Astrocyte of the spinal cord (primary cell): ENCODE data around the gene SLC5A2.

Experiments used
- DNase-seq: peaks from one replicate; pipeline ENCODE4 v3.0.0; 2011; ENCODE audit warnings: low read depth, low spot score
- H3K4me3 ChIP-seq: 2 replicates; pipeline ENCODE4 v1.5.1; 2011; ENCODE audit warnings: low read depth, mild to moderate bottlenecking, low read length, moderate library complexity
- in situ Hi-C: cut with HindIII; loops from 2 replicates; pipeline ENCODE4 v1.10.0; 2017; ENCODE audit warnings: low sequenced_read_pairs
- TF ChIP-seq, protein P1 (sequence below): IDR thresholded peaks from 2 replicates; pipeline ENCODE4 v1.5.1; 2012; ENCODE audit warnings: low read depth, mild to moderate bottlenecking, low read length, inconsistent platforms

Gene SLC5A2

DNA sequence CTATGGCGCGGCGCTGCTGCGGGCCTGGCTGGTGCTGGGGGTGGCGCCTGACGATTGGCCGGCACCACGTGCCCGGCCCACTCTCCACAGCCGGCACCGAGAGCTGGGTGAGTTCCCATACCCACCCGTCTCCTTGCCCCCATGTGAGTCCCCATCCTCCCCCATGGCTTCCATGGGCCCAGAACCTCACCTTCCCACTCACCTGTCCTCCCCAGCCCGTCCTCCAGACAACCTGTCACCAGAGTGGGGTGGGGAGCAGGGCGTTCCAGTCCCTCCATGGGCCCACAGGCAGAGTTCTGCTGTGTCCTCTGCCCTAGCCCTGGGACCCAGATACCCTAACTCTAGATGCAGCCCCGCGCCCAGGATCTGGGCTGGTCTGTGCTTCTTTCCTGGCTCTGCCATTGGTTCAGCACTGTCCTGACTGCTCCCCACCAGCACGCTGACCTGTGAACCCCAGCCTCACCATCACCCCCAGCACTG lies 18.1 kb upstream of the SLC5A2 start:
- in situ Hi-C loops = loop anchor here (25.0 kb wide), 1 partner anchor 278 kb away; the partner anchor contains the start of gene FUS
- DNase-seq = no peak
- H3K4me3 ChIP-seq = no peak overlapping the region
- TF ChIP-seq, protein P1, sequence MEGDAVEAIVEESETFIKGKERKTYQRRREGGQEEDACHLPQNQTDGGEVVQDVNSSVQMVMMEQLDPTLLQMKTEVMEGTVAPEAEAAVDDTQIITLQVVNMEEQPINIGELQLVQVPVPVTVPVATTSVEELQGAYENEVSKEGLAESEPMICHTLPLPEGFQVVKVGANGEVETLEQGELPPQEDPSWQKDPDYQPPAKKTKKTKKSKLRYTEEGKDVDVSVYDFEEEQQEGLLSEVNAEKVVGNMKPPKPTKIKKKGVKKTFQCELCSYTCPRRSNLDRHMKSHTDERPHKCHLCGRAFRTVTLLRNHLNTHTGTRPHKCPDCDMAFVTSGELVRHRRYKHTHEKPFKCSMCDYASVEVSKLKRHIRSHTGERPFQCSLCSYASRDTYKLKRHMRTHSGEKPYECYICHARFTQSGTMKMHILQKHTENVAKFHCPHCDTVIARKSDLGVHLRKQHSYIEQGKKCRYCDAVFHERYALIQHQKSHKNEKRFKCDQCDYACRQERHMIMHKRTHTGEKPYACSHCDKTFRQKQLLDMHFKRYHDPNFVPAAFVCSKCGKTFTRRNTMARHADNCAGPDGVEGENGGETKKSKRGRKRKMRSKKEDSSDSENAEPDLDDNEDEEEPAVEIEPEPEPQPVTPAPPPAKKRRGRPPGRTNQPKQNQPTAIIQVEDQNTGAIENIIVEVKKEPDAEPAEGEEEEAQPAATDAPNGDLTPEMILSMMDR = no peak

DNA sequence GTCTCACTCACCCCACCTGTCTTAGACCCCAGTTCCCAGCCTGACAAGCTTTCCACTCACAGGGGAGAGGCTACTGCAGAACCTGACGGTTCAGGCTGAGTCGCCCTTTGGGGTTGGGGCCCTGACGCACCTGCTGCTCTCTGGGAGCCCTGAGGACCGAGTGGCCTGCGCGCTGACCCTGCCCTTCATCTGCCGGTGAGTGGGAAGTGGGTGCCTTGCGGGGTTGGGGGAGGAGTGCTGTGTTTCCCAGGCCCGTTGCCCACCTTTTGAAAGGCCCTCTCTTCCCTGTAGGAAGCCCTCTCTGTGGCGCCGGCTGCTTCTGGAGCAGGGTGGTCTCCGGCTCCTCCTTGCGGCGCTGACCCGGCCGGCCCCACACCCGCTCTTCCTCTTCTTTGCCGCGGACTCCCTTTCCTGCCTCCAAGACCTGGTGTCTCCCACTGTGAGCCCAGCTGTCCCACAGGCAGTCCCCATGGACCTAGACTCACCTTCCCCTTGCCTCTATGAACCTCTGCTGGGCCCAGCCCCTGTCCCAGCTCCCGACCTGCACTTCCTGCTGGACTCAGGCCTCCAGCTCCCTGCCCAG lies 17.0 kb upstream of the SLC5A2 start:
- in situ Hi-C loops = loop anchor here (25.0 kb wide), 1 partner anchor 279 kb away; the partner anchor contains the start of gene FUS
- DNase-seq = no peak
- TF ChIP-seq, protein P1 = no peak

DNA sequence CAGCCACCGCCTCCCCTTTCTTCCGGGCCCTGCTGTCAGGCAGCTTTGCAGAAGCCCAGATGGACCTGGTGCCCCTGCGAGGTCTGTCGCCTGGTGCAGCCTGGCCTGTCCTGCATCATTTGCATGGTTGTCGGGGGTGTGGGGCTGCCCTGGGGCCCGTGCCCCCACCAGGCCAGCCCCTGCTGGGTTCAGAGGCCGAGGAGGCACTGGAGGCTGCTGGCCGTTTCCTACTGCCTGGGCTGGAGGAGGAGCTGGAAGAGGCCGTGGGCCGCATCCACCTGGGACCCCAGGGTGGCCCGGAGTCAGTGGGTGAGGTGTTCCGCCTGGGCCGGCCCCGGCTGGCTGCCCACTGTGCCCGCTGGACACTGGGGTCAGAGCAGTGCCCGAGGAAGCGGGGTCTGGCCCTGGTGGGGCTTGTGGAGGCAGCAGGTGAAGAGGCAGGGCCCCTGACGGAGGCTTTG lies 16.5 kb upstream of the SLC5A2 start:
- in situ Hi-C loops = loop anchor here (25.0 kb wide), 1 partner anchor 279 kb away; the partner anchor contains the start of gene FUS
- H3K4me3 ChIP-seq = no peak overlapping the region
- no peak for DNase-seq
- TF ChIP-seq, protein P1 = no peak

More for the DNA sequence above, 17.0 kb upstream of the SLC5A2 start:
- H3K4me3 ChIP-seq = no peak overlapping the region

DNA sequence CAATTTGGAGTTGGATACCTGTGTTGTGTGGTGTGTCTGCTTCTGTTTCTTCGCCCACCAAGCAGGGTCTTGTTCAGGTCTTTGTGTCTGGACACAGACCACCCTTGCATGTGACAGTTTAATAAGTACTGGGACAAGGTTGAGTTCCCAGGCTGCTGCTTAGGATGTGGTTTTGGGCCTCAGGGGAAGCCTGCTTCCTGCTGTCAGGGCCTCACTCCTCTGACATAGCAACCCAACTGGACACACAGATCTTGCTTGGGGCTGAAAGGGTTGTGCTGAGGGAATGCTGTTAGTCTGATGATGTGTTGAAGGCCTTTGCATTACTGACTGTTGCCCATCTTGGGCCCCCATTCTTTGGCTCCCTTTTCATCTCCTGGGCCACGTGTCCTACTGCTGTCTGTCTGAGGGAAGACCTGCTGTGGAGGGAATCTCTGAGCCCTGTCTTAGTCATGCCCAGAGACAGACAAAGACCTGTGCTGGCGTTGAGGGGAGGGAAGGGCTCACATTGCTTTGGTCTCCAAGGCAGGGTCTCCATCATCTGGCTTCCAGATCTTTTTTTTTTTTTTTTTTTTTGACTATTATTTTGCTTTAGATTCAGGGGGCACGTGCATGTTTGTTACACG lies 15.7 kb upstream of the SLC5A2 start:
- no peak for DNase-seq
- in situ Hi-C loops = loop anchor here (25.0 kb wide), 1 partner anchor 280 kb away; the partner anchor contains the start of gene FUS
- no peak overlapping the region for H3K4me3 ChIP-seq
- TF ChIP-seq, protein P1 = no peak

DNA sequence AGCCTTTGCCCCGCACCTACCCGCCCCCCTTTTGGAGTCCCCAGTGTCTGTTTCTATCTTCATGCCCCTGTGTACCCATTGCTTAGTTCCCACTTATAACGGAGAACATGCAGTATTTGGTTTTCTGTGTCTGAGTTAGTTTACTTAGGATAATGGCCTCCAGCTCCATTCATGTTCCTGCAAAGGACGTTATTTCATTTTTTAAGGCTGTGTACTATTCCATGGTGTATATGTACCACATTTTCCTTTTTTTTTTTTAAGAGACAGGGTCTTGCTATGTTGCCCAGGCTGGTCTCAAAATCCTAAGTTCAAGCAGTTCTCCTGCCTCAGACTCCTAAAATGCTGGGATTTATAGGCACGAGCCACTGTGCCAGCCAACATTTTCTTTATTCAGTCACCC lies 15.1 kb upstream of the SLC5A2 start:
- in situ Hi-C loops = loop anchor here (25.0 kb wide), 1 partner anchor 281 kb away; the partner anchor contains the start of gene FUS
- H3K4me3 ChIP-seq = no peak overlapping the region
- no peak for DNase-seq
- TF ChIP-seq, protein P1 = no peak

DNA sequence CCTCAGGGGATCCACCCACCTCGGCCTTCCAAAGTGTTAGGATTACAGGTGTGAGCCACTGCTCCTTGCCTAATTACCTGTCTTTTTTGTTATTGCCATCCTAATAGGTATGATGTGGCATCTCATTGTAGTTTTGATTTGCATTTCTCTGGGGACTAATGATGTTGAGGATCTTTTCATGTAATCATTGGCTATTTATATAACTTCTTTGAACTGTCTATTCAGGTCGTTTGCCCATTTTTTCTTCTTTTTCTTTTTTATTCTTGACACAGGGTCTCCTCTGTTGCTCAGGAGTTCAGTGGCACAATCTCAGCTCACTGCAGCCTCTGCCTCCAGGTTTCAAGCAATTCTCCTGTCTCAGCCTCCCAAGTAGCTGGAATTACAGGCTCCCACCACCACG lies 12.3 kb upstream of the SLC5A2 start:
- no peak overlapping the region for H3K4me3 ChIP-seq
- in situ Hi-C loops = loop anchor here (25.0 kb wide), 1 partner anchor 283 kb away; the partner anchor contains the start of gene FUS
- TF ChIP-seq, protein P1 = no peak
- DNase-seq = no peak
